HFF-Myc (cell line): ENCODE measurements around the gene CNKSR3.
"Not testable (repeated sequence)": the region's sequence is repeated elsewhere in the genome, so short reads cannot be mapped to it uniquely, and the experiment has no call there.

ENCODE experiments used
- DNase-seq: peaks from one replicate; pipeline ENCODE4 v3.0.0-alpha.2; 2011; ENCODE audit warnings: low read depth; ENCODE audit errors: extremely low read depth
- H3K4me3 ChIP-seq: replicated peaks from 2 replicates; pipeline ENCODE4 v1.5.1; 2011; ENCODE audit warnings: low read depth, mild to moderate bottlenecking, control low read depth, low read length
- TF ChIP-seq, protein P1 (sequence below): IDR thresholded peaks from 2 replicates; pipeline ENCODE4 v1.5.1; 2012; ENCODE audit warnings: mild to moderate bottlenecking, low read depth, low read length, control low read depth; ENCODE audit errors: missing control alignments

Gene CNKSR3

DNA sequence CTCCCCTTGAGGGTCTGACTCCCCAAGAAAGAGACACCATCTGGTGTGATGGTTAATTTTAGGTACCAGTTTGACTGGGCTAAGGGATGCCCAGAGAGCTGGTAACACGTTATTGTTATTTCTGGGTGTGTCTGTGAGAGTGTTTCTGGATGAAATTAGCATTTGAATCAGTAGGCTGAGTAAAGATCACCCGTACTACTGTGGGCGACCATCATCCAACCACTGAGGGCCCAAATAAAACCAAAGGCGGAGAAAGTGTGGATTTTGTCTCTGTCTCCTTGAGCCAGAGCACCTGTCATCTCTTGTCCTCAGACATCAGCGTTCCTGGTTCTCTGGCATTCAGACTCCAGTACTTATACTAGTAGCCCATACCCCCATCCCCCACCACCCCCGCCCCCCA, 7.9 kb upstream of the CNKSR3 start:
- no peak for DNase-seq
- TF ChIP-seq, protein P1, sequence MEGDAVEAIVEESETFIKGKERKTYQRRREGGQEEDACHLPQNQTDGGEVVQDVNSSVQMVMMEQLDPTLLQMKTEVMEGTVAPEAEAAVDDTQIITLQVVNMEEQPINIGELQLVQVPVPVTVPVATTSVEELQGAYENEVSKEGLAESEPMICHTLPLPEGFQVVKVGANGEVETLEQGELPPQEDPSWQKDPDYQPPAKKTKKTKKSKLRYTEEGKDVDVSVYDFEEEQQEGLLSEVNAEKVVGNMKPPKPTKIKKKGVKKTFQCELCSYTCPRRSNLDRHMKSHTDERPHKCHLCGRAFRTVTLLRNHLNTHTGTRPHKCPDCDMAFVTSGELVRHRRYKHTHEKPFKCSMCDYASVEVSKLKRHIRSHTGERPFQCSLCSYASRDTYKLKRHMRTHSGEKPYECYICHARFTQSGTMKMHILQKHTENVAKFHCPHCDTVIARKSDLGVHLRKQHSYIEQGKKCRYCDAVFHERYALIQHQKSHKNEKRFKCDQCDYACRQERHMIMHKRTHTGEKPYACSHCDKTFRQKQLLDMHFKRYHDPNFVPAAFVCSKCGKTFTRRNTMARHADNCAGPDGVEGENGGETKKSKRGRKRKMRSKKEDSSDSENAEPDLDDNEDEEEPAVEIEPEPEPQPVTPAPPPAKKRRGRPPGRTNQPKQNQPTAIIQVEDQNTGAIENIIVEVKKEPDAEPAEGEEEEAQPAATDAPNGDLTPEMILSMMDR, result no peak
- no peak overlapping the region for H3K4me3 ChIP-seq

DNA sequence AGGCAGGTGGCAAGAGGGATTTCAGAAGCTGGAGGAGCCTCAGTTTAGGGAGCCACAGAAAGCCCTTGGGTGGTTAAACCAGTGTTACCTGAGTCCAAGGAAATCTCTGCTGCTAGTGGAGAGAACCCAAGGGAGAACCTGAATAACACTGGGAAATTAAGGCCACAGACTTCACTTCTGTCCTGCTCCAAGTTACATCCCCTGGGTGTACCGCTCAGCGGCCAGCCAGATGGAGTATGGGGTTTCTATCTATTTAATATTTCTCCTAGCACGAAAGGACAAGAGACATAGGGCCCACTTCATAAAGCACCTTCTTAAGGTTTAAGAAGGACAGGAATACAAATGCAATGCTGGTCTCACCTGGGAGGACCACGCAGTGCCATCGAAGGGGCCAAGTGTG, 5.8 kb upstream of the CNKSR3 start:
- TF ChIP-seq, protein P1, result no peak
- DNase-seq, result no peak
- H3K4me3 ChIP-seq, result no peak overlapping the region

DNA sequence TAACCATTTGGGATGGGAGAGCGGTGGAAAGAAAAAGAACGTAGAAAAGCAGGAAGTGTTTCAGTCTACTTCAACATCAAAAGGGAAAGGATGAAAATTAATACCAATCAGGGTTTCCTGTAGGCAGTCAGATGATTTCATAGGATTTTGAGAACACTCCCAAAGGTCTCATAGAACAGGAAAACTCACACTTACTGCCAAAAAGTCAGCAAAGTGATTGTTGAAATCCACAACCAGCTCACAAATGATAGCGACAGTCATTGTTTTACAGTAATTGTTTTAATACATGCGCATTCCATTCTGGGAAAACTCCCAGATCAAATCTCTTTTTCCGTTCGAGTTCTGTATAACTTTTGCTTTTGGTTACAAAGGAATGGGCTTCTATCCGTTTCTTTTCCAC, 5.3 kb upstream of the CNKSR3 start:
- DNase-seq, result no peak
- H3K4me3 ChIP-seq, result 0 out of 2 replicates have a peak overlapping the region, but pooled peaks have one; percentile 13
- TF ChIP-seq, protein P1, result no peak

DNA sequence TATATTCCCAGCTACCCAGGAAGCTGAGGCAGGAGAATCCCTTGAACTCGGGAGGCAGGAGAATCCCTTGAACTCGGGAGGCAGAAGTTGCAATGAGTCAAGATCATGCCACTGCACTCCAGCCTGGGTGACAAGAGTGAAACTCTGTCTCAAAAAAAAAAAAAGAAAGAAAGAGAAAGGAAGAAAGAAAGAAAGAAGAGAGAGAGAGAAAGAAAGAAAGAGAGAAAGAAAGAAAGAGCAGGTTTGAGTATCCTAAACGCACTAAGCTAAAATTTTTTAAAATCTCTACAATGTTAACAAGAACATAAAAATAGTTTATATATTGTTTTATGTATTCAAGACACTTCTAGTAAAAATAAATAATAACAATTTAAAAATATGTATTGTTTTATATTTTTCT, 4.6 kb upstream of the CNKSR3 start:
- DNase-seq, H3K4me3 ChIP-seq: not testable (repeated sequence)

DNA sequence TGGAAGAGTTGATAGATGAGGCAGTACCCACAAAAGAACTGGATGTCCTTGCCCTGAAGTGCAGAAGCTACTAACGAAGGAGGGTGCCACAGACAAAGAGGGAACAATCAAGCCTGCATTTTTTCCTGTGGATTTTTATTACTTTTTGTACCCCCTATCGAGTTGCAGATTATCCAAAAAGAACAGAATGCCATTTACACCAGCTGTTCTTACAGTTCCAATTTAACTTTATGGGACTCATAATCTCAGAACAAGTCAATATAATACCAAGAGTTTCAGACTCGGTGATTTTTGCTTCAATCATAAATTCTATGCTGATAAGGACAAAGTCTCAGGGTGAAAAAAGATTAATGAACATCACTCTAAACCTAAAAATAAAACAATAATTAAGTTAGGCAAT, 4.0 kb upstream of the CNKSR3 start:
- TF ChIP-seq, protein P1, result no peak
- no peak for DNase-seq
- no peak overlapping the region for H3K4me3 ChIP-seq

DNA sequence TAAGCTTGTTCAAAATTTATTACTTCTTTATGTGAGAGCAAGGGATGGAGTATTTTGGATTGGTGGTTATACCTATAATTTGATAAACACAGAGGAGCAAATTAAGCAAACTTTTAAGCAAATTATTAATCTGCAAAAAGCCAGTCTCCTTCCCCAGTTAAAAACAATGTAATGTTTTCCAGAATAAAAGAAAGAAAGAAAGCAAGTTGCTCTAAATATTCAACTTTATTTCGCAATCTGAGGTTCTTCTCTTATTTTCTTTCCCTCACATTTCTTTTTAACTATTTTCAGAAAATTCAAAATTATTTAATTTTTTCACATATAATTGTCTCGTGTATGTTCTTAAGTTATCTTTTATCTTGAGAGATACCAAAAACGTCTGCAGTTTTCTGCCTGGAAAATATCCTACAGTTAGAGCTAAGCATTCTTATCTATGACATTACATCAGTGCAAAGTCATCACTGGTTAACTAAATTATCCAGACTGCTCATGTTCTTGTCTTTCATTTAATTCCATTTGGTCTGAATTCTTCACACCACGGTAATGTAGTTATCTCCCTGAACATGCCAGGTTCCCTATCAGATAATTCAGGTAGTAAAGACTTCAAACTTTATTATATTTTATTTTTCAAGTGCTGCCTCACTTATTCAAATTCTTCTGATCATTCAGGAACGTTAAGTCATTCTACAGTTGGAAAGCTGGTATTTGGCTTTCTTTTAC, 3.3 kb upstream of the CNKSR3 start:
- TF ChIP-seq, protein P1, result no peak
- no peak overlapping the region for H3K4me3 ChIP-seq
- no peak for DNase-seq

DNA sequence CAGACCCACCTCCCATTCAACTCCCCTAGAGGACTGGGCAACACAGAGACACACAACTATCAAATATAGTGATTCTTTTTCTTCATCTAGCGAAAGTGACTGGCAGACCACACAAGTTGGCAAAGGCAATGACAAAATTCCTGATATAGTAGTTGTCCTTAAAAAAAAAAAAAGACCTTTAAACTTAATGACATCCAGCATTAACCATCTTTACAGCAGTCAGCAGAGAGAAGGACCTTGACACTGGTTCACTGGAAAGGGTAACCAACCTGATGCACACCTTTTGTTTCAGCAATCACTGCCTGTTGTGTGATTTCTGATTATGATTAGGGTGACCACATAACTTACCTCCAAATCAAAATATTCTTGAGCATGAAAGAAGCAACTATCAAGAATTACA, 1.7 kb upstream of the CNKSR3 start:
- H3K4me3 ChIP-seq, result no peak overlapping the region

More for the DNA sequence above, 1.7 kb upstream of the CNKSR3 start:
- TF ChIP-seq, protein P1, result no peak
- DNase-seq, result no peak
